Mesodermal cell (in vitro differentiated cells): ENCODE data around the gene CDX2.

Experiments used
- H3K27ac ChIP-seq: 2 replicates; pipeline ENCODE4 v1.7.0; 2013; ENCODE audit warnings: mild to moderate bottlenecking, low read depth, low read length, moderate library complexity; ENCODE audit not compliant: severe bottlenecking
- H3K36me3 ChIP-seq: 2 replicates; pipeline ENCODE4 v1.7.1; 2013; ENCODE audit warnings: mild to moderate bottlenecking, low read length, moderate library complexity; ENCODE audit not compliant: control insufficient read depth, insufficient read depth
- H3K4me1 ChIP-seq: one replicate; pipeline ENCODE4 v1.7.1; 2013; ENCODE audit warnings: mild to moderate bottlenecking, low read length; ENCODE audit not compliant: insufficient read depth, control insufficient read depth, poor library complexity, severe bottlenecking
- H3K4me3 ChIP-seq: 2 replicates; pipeline ENCODE4 v1.7.0; 2013; ENCODE audit warnings: low read length, control low read depth, mild to moderate bottlenecking; ENCODE audit not compliant: insufficient read depth, poor library complexity, severe bottlenecking; ENCODE audit errors: extremely low read depth
- H3K9me3 ChIP-seq: 2 replicates; pipeline ENCODE4 v1.7.1; 2013; ENCODE audit warnings: mild to moderate bottlenecking, low read length, moderate library complexity; ENCODE audit not compliant: control insufficient read depth
- WGBS, 2 experiments: methylation state at CpG; one replicate each; pipeline ENCODE4 v1.1.5; 2013; ENCODE audit warnings: missing lambda C conversion rate in 2 of 2; ENCODE audit not compliant: insufficient coverage in 2 of 2; 5-methylcytosine and 5-hydroxymethylcytosine counted together

The CDX2 gene

DNA sequence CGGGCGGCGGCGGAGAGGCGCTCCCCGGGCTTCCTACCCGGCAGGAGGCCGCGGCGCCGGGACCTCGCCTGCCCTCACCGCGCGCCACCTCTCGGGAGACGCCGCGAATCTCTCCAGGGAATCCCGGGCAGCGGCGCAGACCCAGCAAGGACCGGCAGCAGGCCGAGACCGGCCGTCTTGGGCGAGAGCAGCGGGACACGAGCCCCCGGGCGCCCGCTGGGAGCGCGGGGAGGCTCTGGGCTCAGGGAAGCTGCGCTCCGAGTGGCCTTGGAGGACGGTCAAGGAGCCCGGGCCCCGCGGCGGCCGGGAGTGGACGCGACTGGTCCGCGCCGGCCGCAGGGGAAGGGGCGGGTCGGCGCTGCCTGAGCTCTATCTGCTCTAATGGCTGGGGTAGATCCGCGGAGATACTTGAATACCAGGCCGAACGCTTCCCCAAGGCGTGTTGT is 14.7 kb downstream of the CDX2 start:
- Histone ChIP-seq H3K36me3 (no peaks in the 10 kb centered on the region), H3K4me1 (peaks cover 5% of the 10 kb centered on the region), H3K27ac (no peak overlapping the region), H3K4me3 (peak overlapping the region; percentile 39), H3K9me3 (no peaks in the 10 kb centered on the region)
- WGBS, 2 experiments = 0 to 1% methylated on average over 41 to 53 of the region's 56 CpGs

DNA sequence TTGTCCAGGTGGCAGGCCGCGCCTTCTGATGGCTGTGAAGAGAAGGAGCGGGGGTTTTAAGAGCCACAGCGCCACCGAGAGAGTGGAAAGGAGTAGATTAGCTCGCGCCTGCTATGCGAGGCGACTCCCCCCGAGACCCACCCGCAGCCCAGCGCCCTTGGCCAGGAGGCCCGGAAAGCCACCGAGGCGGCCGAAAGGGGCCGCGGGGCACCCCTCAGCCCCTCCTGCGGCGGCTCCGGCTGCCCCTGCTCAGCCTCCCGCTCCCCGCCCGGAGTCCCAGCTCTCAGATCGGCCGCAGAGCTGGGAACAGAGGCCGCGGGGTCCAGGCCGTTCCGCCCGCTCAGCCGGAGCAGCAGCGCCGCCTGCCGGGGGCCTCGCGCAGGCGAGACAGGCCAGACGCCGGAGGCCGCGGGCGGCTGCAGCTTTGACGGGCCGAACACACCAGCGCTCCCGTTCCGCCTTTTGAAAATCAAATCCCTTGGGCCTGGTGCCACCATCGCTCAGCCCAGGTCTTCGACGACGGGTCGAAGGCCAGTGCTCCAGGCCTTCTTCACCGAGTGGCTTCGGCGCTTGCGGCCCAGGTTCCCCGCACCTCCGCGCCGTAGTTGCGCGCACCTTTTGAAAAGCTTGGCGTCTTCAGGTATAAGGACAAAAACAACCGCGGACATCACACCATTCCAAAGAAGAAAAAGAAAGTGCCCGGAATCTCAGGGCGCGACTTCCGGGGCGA is 15.3 kb downstream of the CDX2 start:
- H3K4me3 ChIP-seq = peak overlapping the region; percentile 39
- no peaks in the 10 kb centered on the region for H3K9me3 ChIP-seq
- no peaks in the 10 kb centered on the region for H3K36me3 ChIP-seq
- peaks cover 5% of the 10 kb centered on the region for H3K4me1 ChIP-seq
- H3K27ac ChIP-seq = no peak overlapping the region
- 1 to 2% methylated on average over 57 to 69 of the region's 71 CpGs for WGBS, 2 experiments

DNA sequence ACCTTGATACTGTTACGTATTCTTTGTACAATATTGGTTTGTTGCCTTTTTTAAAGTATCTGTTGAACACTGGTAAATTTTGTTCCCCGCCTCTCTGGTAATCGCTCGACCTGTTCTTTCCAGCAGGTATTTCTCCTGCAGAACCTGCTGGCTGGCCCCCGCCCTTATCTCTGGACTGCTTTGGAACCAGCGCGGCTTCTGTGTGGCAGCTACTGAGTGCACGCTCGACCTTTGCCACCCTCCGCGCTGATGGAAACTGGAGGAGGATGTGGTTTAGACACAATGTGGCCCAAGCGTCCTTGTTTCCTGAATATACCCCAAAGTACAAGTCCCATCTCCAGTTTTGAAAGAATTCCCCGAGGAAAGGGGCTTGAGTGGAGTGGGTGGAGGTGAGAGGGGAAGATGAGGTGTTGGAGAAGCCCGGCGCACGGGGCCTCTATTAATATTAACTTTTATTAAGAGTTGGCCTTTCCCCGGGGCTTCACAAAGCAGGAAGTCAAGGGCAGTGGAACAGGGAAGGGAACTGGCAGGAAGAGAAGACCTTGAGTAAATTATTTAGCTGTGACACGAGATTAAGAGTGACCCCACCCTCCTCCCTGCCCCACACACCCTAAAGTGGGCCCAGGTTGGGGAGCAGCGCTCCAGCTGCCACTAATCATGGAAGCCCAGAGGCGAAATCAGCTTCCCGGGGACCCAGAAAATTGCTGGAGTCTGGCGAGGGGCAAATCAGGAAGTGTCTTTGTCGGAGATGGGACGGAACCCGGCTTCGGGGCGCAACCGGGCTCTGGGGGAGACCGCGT is 16.0 kb downstream of the CDX2 start:
- Histone ChIP-seq H3K9me3 (no peaks in the 10 kb centered on the region), H3K36me3 (no peaks in the 10 kb centered on the region), H3K4me3 (peak overlapping the region; percentile 39), H3K4me1 (peaks cover 5% of the 10 kb centered on the region), H3K27ac (no peak overlapping the region)
- WGBS, 2 experiments = 16 to 23% methylated on average over 16 to 22 of the region's 30 CpGs

DNA sequence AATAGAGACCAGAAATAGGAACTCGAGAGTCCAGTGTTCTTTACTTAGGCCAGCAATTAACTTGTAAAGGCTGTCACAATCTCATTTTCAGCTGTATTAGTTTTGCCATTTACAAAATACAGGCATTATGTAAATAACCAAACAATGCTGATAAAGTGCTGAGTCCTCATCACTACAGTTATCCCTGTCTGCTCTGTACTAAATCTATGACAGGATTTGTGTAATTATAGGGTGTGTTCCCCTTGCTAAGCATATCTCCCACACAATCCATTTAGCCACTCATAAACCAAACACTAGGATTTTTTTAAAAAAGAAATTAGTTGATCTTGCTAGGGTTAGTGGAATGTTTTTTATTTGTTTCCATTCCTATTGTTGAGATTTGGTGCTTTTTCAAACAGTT is 26.1 kb downstream of the CDX2 start:
- Histone ChIP-seq H3K27ac (no peak overlapping the region), H3K4me3 (no peak overlapping the region), H3K9me3 (peaks cover 5% of the 10 kb centered on the region), H3K4me1 (no peaks in the 10 kb centered on the region), H3K36me3 (no peaks in the 10 kb centered on the region)
- no CpG with 5 or more reads among the region's 1 CpG for WGBS, 2 experiments

DNA sequence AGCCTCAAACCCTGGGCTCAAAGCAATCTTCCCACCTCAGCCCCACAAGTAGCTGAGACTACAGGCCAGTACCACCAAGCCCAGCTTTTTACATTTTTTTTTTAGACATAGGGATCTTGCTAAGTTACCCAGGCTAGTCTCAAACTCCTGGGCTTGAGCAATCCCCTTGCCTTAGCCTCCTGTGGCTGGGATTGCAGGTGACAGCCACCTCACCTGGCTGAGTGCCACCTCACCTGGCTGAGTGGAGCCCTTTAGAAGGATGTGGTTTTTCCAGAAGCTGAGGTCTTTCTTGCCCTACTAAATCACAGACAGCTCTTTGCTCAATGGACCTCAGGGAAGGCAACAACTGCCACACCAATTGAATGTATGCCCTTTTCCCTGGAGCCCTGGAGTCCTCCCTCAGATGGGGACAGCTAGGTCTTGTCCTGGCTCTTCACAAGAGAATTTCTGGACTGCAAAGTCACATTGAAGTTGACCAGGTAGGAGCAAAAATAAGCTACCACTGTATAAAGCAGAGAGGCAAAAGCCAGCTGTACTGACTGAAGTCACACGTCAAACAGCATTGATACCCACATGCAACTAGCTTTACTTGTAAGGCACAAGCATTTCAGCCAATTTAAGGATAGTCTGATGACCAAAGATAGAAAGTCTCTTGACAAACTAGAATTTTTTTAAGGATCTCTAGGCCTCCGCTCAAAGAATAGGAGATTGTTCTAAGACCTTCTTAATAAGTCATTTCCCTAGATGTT is 35.4 kb downstream of the CDX2 start:
- no CpG with 5 or more reads among the region's 2 CpGs for WGBS, 2 experiments
- Histone ChIP-seq H3K36me3 (no peaks in the 10 kb centered on the region), H3K9me3 (no peaks in the 10 kb centered on the region), H3K4me3 (no peak overlapping the region), H3K27ac (no peak overlapping the region), H3K4me1 (no peaks in the 10 kb centered on the region)

DNA sequence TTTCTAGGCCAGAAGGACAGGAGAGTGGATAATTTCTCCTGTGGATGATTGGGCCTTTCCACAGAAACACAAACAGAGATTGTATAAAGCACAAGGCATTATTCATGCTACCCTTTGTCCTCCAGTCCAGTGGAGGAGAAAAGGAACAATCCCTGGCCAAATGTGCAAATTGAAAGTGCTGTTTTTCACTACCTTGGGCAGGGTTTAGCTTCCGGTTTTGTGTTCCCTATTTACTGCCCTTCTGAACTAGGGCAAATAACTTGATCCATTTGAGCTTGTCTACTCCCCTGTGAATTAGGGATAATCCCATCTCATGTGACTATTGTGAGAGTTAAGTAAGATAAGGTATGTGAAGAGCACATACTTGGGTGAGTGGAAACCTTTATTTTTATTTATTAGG is 36.0 kb downstream of the CDX2 start:
- WGBS, 2 experiments = 88% methylated on average over 1 of the region's 1 CpG; no CpG with 5 or more reads in 1 of the 2 experiments
- Histone ChIP-seq H3K4me1 (no peaks in the 10 kb centered on the region), H3K4me3 (no peak overlapping the region), H3K9me3 (no peaks in the 10 kb centered on the region), H3K36me3 (no peaks in the 10 kb centered on the region), H3K27ac (no peak overlapping the region)

DNA sequence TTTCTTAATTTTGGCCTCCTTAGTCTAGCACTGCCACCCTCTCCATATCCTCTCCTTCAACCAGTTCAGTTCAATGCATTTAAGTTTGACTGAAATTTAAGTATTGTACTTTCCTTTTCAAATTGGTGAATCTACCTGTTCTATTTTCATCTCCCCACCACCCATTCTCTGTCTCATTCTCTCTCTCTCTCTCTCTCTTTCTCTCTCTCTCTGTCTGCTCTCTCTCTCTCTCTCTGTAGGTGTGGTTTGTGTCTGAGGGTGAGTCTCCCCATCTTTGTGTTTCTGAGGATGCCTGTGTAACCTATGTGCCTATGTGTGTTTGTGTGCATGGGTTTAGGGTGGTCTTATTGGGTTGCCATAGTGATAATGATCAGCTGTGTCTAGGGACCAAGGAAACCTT is 39.2 kb downstream of the CDX2 start:
- H3K4me1 ChIP-seq = no peaks in the 10 kb centered on the region
- no peak overlapping the region for H3K27ac ChIP-seq
- H3K9me3 ChIP-seq = no peaks in the 10 kb centered on the region

DNA sequence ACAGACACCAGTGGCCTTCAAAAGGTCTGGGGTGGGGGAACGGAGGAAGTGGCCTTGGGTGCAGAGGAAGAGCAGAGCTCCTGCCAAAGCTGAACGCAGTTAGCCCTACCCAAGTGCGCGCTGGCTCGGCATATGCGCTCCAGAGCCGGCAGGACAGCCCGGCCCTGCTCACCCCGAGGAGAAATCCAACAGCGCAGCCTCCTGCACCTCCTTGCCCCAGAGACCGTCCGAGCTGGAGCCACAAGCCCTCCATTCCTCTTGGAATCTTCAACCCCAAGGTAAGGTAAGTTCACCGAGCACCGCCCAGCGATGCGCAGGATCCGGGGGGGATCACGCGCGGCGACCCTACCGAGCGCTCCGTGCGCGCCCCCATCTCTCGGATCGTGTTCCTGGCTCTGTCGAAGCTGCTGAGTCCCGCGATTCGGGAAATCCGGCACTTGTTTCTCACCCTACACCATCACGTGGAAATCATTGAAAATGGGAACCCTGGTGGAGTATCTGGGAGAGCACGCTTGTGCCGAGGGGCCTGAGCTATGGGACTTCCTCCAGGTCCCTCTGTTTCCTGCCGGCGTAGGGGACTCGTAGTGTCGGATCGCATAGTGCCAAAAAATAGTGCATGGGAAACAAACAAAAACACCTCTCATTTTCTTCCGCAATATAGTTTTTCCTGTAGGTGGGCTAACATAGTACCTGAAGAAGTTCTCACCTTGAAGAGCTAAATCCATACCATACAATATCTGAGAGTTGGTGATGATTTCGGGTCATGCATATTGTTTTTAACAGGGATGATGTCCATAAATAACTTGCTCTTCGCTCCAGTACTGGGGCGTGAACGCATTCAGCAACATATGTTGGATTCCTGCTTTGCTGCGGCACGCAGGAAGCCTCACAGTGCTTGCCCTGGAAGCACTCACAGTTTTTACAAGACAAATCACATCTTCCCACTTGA is 40.0 kb downstream of the CDX2 start:
- Histone ChIP-seq H3K4me1 (peaks cover 4% of the 10 kb centered on the region), H3K4me3 (no peak overlapping the region), H3K36me3 (no peaks in the 10 kb centered on the region), H3K27ac (no peak overlapping the region), H3K9me3 (no peaks in the 10 kb centered on the region)
- WGBS, 2 experiments = 10% methylated on average over 21 to 39 of the region's 48 CpGs

More for the DNA sequence above, 39.2 kb downstream of the CDX2 start:
- Histone ChIP-seq H3K36me3 (no peaks in the 10 kb centered on the region), H3K4me3 (no peak overlapping the region)

DNA sequence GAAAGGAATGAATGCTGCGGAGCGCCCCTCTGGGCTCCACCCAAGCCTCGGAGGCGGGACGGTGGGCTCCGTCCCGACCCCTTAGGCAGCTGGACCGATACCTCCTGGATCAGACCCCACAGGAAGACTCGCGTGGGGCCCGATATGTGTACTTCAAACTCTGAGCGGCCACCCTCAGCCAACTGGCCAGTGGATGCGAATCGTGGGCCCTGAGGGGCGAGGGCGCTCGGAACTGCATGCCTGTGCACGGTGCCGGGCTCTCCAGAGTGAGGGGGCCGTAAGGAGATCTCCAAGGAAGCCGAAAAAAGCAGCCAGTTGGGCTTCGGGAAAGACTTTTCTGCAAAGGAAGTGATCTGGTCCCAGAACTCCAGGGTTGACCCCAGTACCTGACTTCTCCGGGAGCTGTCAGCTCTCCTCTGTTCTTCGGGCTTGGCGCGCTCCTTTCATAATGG is 40.7 kb downstream of the CDX2 start:
- H3K9me3 ChIP-seq = no peaks in the 10 kb centered on the region
- no peak overlapping the region for H3K4me3 ChIP-seq
- WGBS, 2 experiments = 7 to 10% methylated on average over 22 to 26 of the region's 26 CpGs
- peaks cover 4% of the 10 kb centered on the region for H3K4me1 ChIP-seq
- H3K36me3 ChIP-seq = no peaks in the 10 kb centered on the region
- no peak overlapping the region for H3K27ac ChIP-seq
